ENCODE measurements around the gene GALNT18. TPM values are rescaled to one million over a fixed set of nuclear protein-coding genes. Genes with fewer than 3 reads are reported as not detected.

The GALNT18 gene
- total RNA-seq, 1 donor = 11.7 TPM

GRCh38 chr11:11338304-11338703, 283.5 kb downstream of the GALNT18 start:
- no peak for TF ChIP-seq CTCF (IDR thresholded peaks at IDR 0.05; ENCODE audit: insufficient read depth, low read depth, low read length)
- no peak overlapping the region for H3K4me3 ChIP-seq (ENCODE audit: low read depth, low read length)
- DNase-seq (ENCODE audit: low read depth) = no peak

DNA sequence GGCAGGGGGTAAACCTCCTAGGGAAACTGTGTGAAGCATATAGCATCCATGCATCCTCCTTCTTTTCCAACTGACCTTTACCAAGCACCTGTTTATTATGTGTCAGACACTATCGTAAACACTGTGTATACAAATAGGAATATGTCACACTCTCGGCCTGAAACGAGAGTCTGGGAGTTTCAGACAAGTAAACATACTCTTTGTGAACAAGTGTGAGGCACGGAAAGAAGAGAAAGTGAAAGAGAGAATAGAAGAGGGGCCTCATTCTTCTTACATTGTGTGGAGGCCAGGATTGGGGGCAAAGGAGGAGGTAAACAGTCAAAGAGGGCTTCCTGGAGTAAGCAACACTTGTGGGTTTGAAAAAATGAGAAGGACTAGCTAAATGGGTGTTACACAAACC, 285.1 kb downstream of the GALNT18 start:
- H3K4me3 ChIP-seq (ENCODE audit: low read depth, low read length) = no peak overlapping the region
- TF ChIP-seq CTCF (IDR thresholded peaks at IDR 0.05; ENCODE audit: insufficient read depth, low read depth, low read length) = no peak
- no peak for DNase-seq (ENCODE audit: low read depth)

- no peak overlapping the region for H3K4me3 ChIP-seq (ENCODE audit: low read depth, low read length)
- DNase-seq (ENCODE audit: low read depth) = no peak
- no peak for TF ChIP-seq CTCF (IDR thresholded peaks at IDR 0.05; ENCODE audit: insufficient read depth, low read depth, low read length)
These were observed 286.8 kb downstream of the GALNT18 start for GRCh38 chr11:11335043-11335442.

DNA sequence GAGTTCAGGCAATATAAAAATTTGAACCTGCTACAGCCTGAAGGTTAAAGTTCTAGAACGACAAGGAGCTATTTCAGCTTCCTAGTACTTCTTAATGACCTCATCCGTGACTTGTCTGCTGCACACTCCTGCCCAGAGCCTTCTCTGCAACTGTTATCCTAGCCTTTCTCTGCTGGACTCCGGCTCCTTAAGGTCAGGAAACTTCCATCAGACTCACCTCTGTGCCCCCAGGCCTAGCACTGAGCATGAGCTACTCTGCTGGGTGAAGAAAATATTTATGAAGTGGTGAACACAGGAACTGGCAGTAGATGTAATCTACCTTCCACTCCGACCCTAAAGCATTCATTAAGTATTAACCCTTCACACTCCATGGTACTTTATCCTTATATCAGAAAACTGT, 287.2 kb downstream of the GALNT18 start:
- H3K4me3 ChIP-seq (ENCODE audit: low read depth, low read length) = no peak overlapping the region
- no peak for TF ChIP-seq CTCF (IDR thresholded peaks at IDR 0.05; ENCODE audit: insufficient read depth, low read depth, low read length)
- DNase-seq (ENCODE audit: low read depth) = no peak

DNA sequence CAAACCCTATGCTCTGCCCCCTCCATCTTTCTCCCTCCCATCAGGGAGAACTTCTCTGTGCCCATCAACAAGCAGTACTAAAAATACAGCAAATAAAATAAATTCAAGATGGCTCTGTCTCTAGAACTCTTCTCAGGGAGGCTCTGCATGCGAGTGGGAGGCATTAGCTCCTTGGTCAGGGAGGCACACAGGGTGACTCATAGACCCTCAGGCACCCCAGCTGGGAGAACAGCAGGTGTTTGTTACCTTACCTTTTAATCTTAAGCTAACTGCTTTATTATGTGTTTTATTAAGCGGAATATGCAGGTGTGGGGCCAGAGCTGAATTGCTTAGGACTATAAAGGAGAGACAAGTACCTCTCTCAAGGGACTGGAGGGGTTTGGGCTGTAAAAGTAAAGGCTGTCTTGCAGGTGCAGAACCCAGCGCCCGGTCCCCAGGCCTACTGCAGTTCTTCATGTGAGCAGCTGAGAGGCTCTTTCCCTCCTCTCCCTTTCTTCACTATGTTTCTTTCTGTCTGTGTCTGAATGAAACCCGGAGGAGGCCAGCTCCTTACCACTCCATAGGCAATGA, 289.6 kb downstream of the GALNT18 start:
- no peak overlapping the region for H3K4me3 ChIP-seq (ENCODE audit: low read depth, low read length)
- no peak for DNase-seq (ENCODE audit: low read depth)
- TF ChIP-seq CTCF (IDR thresholded peaks at IDR 0.05; ENCODE audit: insufficient read depth, low read depth, low read length) = no peak

DNA sequence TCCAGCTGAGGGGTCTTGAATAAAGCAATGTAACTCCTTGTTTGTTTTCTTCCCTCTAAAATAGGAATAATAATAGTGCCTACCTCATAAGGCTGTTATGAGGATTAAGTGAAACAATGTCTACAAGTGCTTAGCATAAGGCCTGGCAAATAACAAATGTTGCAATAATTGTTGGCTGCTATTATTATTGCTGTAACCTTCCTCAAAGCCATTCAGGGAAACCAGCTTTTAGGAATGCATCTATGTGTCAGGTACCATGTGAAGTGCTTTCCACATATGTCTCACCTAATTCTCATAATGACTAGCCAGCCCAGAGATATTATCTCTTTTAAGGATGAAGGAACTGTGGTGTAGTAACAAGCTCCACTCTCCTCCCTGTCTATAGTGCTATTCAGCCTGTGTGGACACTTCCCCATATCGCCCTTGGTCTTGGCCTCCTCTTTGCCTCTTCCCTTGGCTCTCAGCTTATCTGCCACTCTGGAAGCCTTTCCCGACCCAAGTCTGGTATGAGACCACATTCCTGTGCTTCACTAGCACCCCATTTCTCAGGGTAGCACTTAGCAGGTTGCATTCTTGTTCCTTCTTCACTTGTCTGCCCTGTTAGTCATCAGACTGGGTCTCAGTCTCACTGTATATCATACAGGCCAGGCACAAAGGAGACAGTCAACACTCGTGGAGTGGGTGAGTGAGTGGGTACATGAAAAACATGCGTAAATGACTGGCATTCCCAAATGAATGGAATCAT, 292.6 kb downstream of the GALNT18 start:
- DNase-seq (ENCODE audit: low read depth) = no peak
- H3K4me3 ChIP-seq (ENCODE audit: low read depth, low read length) = no peak overlapping the region
- no peak for TF ChIP-seq CTCF (IDR thresholded peaks at IDR 0.05; ENCODE audit: insufficient read depth, low read depth, low read length)
